Thymus (tissue), 11 donors: ENCODE data around the gene ITM2C. TPM values are rescaled to one million over a fixed set of nuclear protein-coding genes. Genes with fewer than 3 reads are reported as not detected.
A peak's percentile ranks its signal among the peaks of the same experiment; 100 is the strongest.

Experiments
- DNase-seq, 9 donors: peaks; one replicate each; pipeline ENCODE4 v3.0.0-alpha.2; 2013; ENCODE audit warnings: low spot score in 9 of 9, low read depth in 6 of 9, missing footprints in 1 of 9
- H3K27ac ChIP-seq, 2 donors: one replicate each; pipeline ENCODE4 v1.5.1; 2013; ENCODE audit warnings: control low read depth in 1 of 2, low read depth in 1 of 2, low read length in 1 of 2, mild to moderate bottlenecking in 1 of 2, moderate library complexity in 1 of 2
- H3K27me3 ChIP-seq, 2 donors: one replicate each; pipeline ENCODE4 v1.5.1; 2013; ENCODE audit warnings: low read length in 1 of 2; ENCODE audit not compliant: control insufficient read depth in 2 of 2, insufficient read depth in 1 of 2
- H3K36me3 ChIP-seq, 2 donors: one replicate each; pipeline ENCODE4 v1.5.1; 2013; ENCODE audit warnings: low read length in 1 of 2, mild to moderate bottlenecking in 1 of 2, moderate library complexity in 1 of 2; ENCODE audit not compliant: control insufficient read depth in 2 of 2, insufficient read depth in 2 of 2
- H3K4me1 ChIP-seq, 2 donors: one replicate each; pipeline ENCODE4 v1.5.1; 2013; ENCODE audit warnings: low read length in 2 of 2; ENCODE audit not compliant: control insufficient read depth in 2 of 2, insufficient read depth in 2 of 2
- H3K4me3 ChIP-seq, 2 donors: one replicate each; pipeline ENCODE4 v1.5.1; 2013; ENCODE audit warnings: low read length in 2 of 2, control low read depth in 1 of 2, mild to moderate bottlenecking in 1 of 2
- H3K9me3 ChIP-seq, 2 donors: one replicate each; pipeline ENCODE4 v1.5.1; 2013; ENCODE audit warnings: low read length in 1 of 2, mild to moderate bottlenecking in 1 of 2; ENCODE audit not compliant: control insufficient read depth in 2 of 2, insufficient read depth in 1 of 2
- WGBS: extraction: QIAGEN DNeasy Blood & Tissue Kit; methylation state at CpG from one replicate; pipeline ENCODE4 v1.1.7; 2013; 5-methylcytosine and 5-hydroxymethylcytosine counted together
- polyA plus RNA-seq: library from polyadenylated mRNA; stranded (reverse); fragments of 200-250 nt; gene quantifications from one replicate; pipeline ENCODE4 v1.2.3, GENCODE V29; 2013
- total RNA-seq: library from RNA; stranded (reverse); fragments of 120-200 nt; gene quantifications from one replicate; pipeline ENCODE4 v1.2.4, GENCODE V29; 2013
- donor health status: healthy.

ITM2C gene
- total and polyA plus RNA-seq, 2 donors, result 79.4 to 154 TPM

- DNase-seq, result no peak
- H3K4me3 ChIP-seq, result no peak overlapping the region
- peaks cover 0 to 2% of the 10 kb centered on the region in 2 donors for H3K27me3 ChIP-seq
- no peaks in the 10 kb centered on the region for H3K36me3 ChIP-seq
- H3K4me1 ChIP-seq, result no peaks in the 10 kb centered on the region
- H3K27ac ChIP-seq, result no peak overlapping the region
- 16% methylated on average over 2 of the region's 2 CpGs for WGBS
- peaks cover 0 to 6% of the 10 kb centered on the region in 2 donors for H3K9me3 ChIP-seq
Observed at GRCh38 chr2:230840301-230840700, 24.4 kb upstream of the ITM2C start.

GRCh38 chr2:230842473-230842872, 22.3 kb upstream of the ITM2C start:
- peaks cover 2 to 10% of the 10 kb centered on the region in 2 donors for H3K9me3 ChIP-seq
- 74% methylated on average over 6 of the region's 6 CpGs for WGBS
- no peaks in the 10 kb centered on the region for H3K4me1 ChIP-seq
- no peak for DNase-seq
- H3K36me3 ChIP-seq, result no peaks in the 10 kb centered on the region
- peaks cover 0 to 10% of the 10 kb centered on the region in 2 donors for H3K27me3 ChIP-seq
- no peak overlapping the region for H3K27ac ChIP-seq
- H3K4me3 ChIP-seq, result no peak overlapping the region

GRCh38 chr2:230843132-230843531, 21.6 kb upstream of the ITM2C start:
- Histone ChIP-seq H3K27me3 (peaks cover 1 to 16% of the 10 kb centered on the region in 2 donors), H3K4me1 (peaks cover 0 to 2% of the 10 kb centered on the region in 2 donors), H3K27ac (no peak overlapping the region), H3K9me3 (peaks cover 2 to 10% of the 10 kb centered on the region in 2 donors), H3K36me3 (no peaks in the 10 kb centered on the region), H3K4me3 (no peak overlapping the region)
- no peak for DNase-seq
- 92% methylated on average over 4 of the region's 4 CpGs for WGBS

- peaks cover 0 to 2% of the 10 kb centered on the region in 2 donors for H3K4me1 ChIP-seq
- H3K4me3 ChIP-seq, result no peak overlapping the region
- DNase-seq, result no peak
- H3K36me3 ChIP-seq, result no peaks in the 10 kb centered on the region
- H3K27me3 ChIP-seq, result peaks cover 2 to 30% of the 10 kb centered on the region in 2 donors
- H3K27ac ChIP-seq, result no peak overlapping the region
- H3K9me3 ChIP-seq, result peaks cover 2 to 12% of the 10 kb centered on the region in 2 donors
- WGBS, result 95% methylated on average over 6 of the region's 6 CpGs
Observed at GRCh38 chr2:230846360-230846759, 18.4 kb upstream of the ITM2C start.

- no peak overlapping the region for H3K4me3 ChIP-seq
- peaks cover 2 to 31% of the 10 kb centered on the region in 2 donors for H3K27me3 ChIP-seq
- H3K4me1 ChIP-seq, result peaks cover 0 to 2% of the 10 kb centered on the region in 2 donors
- H3K36me3 ChIP-seq, result no peaks in the 10 kb centered on the region
- 20% methylated on average over 32 of the region's 32 CpGs for WGBS
- H3K27ac ChIP-seq, result no peak overlapping the region
- peaks cover 2 to 12% of the 10 kb centered on the region in 2 donors for H3K9me3 ChIP-seq
- peak in 7 of 9 donors; percentile 62 to 89 (median 79) for DNase-seq
Observed at GRCh38 chr2:230847883-230848388, 16.8 kb upstream of the ITM2C start.

- H3K27ac ChIP-seq, result no peak overlapping the region
- WGBS, result 70% methylated on average over 40 of the region's 40 CpGs
- H3K27me3 ChIP-seq, result peaks cover 2 to 35% of the 10 kb centered on the region in 2 donors
- peaks cover 2 to 12% of the 10 kb centered on the region in 2 donors for H3K9me3 ChIP-seq
- no peaks in the 10 kb centered on the region for H3K36me3 ChIP-seq
- peak in 2 of 9 donors; percentile 68 to 69 for DNase-seq
- H3K4me3 ChIP-seq, result no peak overlapping the region
- peaks cover 0 to 2% of the 10 kb centered on the region in 2 donors for H3K4me1 ChIP-seq
Observed at GRCh38 chr2:230849633-230850357, 14.9 kb upstream of the ITM2C start.

- H3K27ac ChIP-seq, result no peak overlapping the region
- H3K4me3 ChIP-seq, result no peak overlapping the region
- peaks cover 2 to 12% of the 10 kb centered on the region in 2 donors for H3K9me3 ChIP-seq
- DNase-seq, result no peak
- peaks cover 0 to 2% of the 10 kb centered on the region in 2 donors for H3K4me1 ChIP-seq
- peaks cover 2 to 35% of the 10 kb centered on the region in 2 donors for H3K27me3 ChIP-seq
- WGBS, result 84% methylated on average over 7 of the region's 7 CpGs
- no peaks in the 10 kb centered on the region for H3K36me3 ChIP-seq
Observed at GRCh38 chr2:230850358-230850658, 14.4 kb upstream of the ITM2C start.

GRCh38 chr2:230852113-230852512, 12.6 kb upstream of the ITM2C start:
- no peak overlapping the region for H3K4me3 ChIP-seq
- 95% methylated on average over 4 of the region's 4 CpGs for WGBS
- peaks cover 2 to 31% of the 10 kb centered on the region in 2 donors for H3K27me3 ChIP-seq
- peaks cover 0 to 8% of the 10 kb centered on the region in 2 donors for H3K9me3 ChIP-seq
- DNase-seq, result no peak
- H3K36me3 ChIP-seq, result no peaks in the 10 kb centered on the region
- H3K4me1 ChIP-seq, result peaks cover 0 to 2% of the 10 kb centered on the region in 2 donors
- no peak overlapping the region for H3K27ac ChIP-seq

GRCh38 chr2:230861552-230862255, 3.0 kb upstream of the ITM2C start:
- H3K27ac ChIP-seq, result peak overlapping the region in 1 of 2 donors; percentile 15
- H3K9me3 ChIP-seq, result peaks cover 0 to 6% of the 10 kb centered on the region in 2 donors
- H3K4me1 ChIP-seq, result peaks cover 3 to 38% of the 10 kb centered on the region in 2 donors
- no peak overlapping the region for H3K4me3 ChIP-seq
- DNase-seq, result peak in 1 of 9 donors; percentile 67
- peaks cover 0 to 9% of the 10 kb centered on the region in 2 donors for H3K27me3 ChIP-seq
- H3K36me3 ChIP-seq, result no peaks in the 10 kb centered on the region
- WGBS, result 63% methylated on average over 13 of the region's 13 CpGs
